WERI-Rb-1 (cell line): ENCODE measurements around the gene MRPS18A.

Experiments used
- DNase-seq: peaks from one replicate; pipeline ENCODE4 v3.0.0-alpha.2; 2020
- H3K27ac ChIP-seq: fragments of 250-450 bp; sonication (Bioruptor Pico); 2 replicates; pipeline ENCODE4 v1.5.1; 2020; ENCODE audit warnings: mild to moderate bottlenecking, moderate library complexity
- H3K27me3 ChIP-seq: fragments of 250-450 bp; sonication (Bioruptor Pico); 2 replicates; pipeline ENCODE4 v1.5.1; 2021; ENCODE audit warnings: mild to moderate bottlenecking, low read depth, moderate library complexity; ENCODE audit not compliant: insufficient read depth, severe bottlenecking
- H3K36me3 ChIP-seq: fragments of 250-450 bp; sonication (Bioruptor Pico); 2 replicates; pipeline ENCODE4 v1.5.1; 2020; ENCODE audit warnings: mild to moderate bottlenecking, moderate library complexity
- H3K4me3 ChIP-seq: 2 replicates; pipeline ENCODE4 v1.5.1; 2011; ENCODE audit warnings: low read depth, mild to moderate bottlenecking, control low read depth, low read length
- H3K9me3 ChIP-seq: fragments of 250-450 bp; sonication (Bioruptor Pico); 2 replicates; pipeline ENCODE4 v1.5.1; 2021; ENCODE audit warnings: mild to moderate bottlenecking, moderate library complexity; ENCODE audit not compliant: severe bottlenecking
- TF ChIP-seq, protein P1 (sequence below): IDR thresholded peaks from 2 replicates; pipeline ENCODE4 v1.5.1; 2011; ENCODE audit warnings: low read depth, mild to moderate bottlenecking, control low read depth, inconsistent platforms, low read length

Gene MRPS18A

DNA sequence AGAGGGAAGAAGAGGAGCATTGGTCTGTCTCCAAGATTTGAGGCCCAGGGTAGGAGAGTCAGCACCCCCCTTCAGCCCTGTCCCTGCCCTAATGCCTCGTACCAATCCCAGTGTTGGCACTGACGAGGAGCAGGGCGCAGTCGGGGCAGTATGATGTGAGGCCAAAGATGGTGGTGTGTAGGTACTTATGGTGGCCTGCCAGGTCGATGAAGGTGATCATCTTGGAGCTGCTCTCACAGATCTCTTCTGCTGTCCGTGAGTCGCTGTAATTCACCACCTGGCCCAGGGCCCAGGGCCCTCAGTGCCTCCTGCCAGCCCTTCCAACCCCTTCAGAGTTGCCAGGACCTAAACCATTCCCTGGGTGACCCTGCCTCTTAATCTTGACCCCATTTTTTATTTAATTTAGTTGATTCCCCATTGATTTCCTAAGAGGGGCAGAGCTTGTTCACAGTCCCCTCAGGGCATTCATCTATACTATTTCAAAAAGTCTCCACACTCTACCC, 62.8 kb downstream of the MRPS18A start:
- H3K36me3 ChIP-seq: peaks cover 81% of the 10 kb centered on the region
- H3K27me3 ChIP-seq: no peaks in the 10 kb centered on the region
- TF ChIP-seq, protein P1, sequence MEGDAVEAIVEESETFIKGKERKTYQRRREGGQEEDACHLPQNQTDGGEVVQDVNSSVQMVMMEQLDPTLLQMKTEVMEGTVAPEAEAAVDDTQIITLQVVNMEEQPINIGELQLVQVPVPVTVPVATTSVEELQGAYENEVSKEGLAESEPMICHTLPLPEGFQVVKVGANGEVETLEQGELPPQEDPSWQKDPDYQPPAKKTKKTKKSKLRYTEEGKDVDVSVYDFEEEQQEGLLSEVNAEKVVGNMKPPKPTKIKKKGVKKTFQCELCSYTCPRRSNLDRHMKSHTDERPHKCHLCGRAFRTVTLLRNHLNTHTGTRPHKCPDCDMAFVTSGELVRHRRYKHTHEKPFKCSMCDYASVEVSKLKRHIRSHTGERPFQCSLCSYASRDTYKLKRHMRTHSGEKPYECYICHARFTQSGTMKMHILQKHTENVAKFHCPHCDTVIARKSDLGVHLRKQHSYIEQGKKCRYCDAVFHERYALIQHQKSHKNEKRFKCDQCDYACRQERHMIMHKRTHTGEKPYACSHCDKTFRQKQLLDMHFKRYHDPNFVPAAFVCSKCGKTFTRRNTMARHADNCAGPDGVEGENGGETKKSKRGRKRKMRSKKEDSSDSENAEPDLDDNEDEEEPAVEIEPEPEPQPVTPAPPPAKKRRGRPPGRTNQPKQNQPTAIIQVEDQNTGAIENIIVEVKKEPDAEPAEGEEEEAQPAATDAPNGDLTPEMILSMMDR: no peak
- no peak overlapping the region for H3K4me3 ChIP-seq
- no peaks in the 10 kb centered on the region for H3K9me3 ChIP-seq
- DNase-seq: no peak
- H3K27ac ChIP-seq: no peak overlapping the region

DNA sequence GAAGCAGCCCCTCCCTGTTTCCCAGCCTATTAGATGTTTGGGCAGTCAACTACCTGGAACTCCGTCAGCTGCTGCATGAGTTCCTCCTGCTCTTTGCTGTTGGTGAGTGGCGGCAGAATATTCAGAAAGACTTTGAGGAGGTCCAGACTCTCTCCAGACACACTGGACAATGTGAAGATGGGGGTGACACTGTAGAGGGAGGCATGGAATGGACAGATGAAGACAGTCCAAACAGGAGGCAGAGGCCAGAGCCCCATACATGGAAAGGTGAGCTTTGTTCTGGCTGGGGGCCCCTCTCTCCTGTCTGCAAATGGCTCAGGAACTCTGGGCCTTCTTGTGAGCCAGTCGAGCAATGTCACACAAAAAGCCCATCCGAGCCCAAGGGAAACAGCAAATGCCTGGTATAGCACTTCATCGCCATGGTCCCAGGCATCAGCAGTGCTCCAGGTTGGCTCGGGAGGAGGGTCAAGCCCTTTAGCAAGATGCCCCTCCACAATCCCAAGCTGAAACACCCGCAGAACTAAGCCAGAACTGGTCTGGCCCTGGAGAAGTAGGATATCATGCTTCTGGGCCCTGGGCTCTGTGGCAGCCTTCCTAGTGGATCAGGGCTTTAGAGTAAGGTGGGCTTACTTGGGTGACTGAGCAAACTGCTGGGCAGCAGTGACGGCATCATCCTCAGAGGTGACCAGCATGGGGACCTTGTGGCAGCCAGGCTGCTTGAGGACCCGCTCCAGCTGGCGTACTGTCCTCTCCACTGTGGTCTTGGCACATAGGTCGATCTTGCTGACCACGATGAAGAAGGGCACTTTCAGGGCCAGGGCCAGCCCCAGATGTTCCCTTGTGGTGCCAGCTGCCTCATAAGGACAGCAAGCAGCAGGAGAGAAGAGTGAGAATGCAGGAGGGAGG, 63.5 kb downstream of the MRPS18A start:
- Histone ChIP-seq H3K27me3 (no peaks in the 10 kb centered on the region), H3K9me3 (no peaks in the 10 kb centered on the region), H3K4me3 (no peak overlapping the region), H3K36me3 (peaks cover 86% of the 10 kb centered on the region), H3K27ac (no peak overlapping the region)
- TF ChIP-seq, protein P1: no peak
- no peak for DNase-seq

DNA sequence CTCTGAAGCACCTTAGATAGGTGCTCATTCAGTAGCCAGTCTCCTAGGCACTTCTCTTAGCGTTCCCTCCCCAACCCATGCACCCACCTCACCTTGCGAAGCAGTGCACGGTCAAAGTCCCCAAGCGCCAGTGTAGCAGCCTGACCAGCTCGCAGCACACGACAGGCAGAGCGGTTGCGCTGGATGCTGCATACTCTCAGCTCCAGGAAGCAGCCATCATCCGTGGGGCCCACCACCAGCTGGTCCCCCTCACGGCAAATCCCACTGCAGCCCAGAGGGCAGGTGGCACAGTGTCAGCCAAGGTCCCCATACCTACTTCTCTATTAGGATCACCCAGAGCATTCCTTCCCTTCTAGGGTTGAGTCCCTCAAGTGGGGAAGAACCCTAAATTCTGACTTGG, 65.0 kb downstream of the MRPS18A start:
- Histone ChIP-seq H3K36me3 (peaks cover 91% of the 10 kb centered on the region), H3K27me3 (no peaks in the 10 kb centered on the region), H3K27ac (no peak overlapping the region)

DNA sequence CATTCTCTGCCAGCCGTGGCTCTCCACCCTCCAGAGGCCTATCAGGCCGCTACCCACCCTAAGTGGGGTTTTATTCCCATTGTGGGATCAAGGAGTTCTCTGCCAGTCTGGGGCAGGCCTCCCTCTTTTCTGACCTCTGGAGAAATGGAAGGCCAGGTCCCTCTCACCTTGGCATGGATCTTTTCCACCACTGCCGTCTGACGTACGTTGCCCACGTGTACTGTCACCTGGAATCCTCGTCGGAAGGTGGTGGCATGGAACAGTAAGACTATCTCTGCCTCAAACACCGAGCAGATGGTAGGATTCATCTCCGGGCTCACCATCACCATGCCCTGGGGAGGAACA, 65.8 kb downstream of the MRPS18A start:
- DNase-seq: no peak
- TF ChIP-seq, protein P1: no peak
- Histone ChIP-seq H3K9me3 (no peaks in the 10 kb centered on the region), H3K27me3 (no peaks in the 10 kb centered on the region), H3K27ac (no peak overlapping the region), H3K4me3 (no peak overlapping the region), H3K36me3 (peaks cover 90% of the 10 kb centered on the region)

More for the DNA sequence above, 65.0 kb downstream of the MRPS18A start:
- TF ChIP-seq, protein P1: no peak
- H3K9me3 ChIP-seq: no peaks in the 10 kb centered on the region
- no peak overlapping the region for H3K4me3 ChIP-seq
- no peak for DNase-seq
